Measurements from ENCODE around the gene ZNF358.

Gene ZNF358

GRCh38 chr19:7483720-7484201 lies 32.1 kb upstream of the ZNF358 start:
- Histone ChIP-seq H3K9me2 (ENCODE audit: low read depth, low read length) (no peaks in the 10 kb centered on the region), H3K79me2 (ENCODE audit: insufficient read depth, low read length) (no peaks in the 10 kb centered on the region), H3K9me3 (ENCODE audit: low read length) (no peaks in the 10 kb centered on the region), H3K36me3 (ENCODE audit: insufficient read depth, low read length) (no peaks in the 10 kb centered on the region), H3K9ac (ENCODE audit: low read length) (no peak overlapping the region), H3K4me2 (ENCODE audit: low read length) (no peak overlapping the region), H3K4me3 (ENCODE audit: low read depth, low read length, poor library complexity, severe bottlenecking) (no peak overlapping the region), H3F3A (ENCODE audit: insufficient read depth, low read length) (no peaks in the 10 kb centered on the region), H3K4me1 (ENCODE audit: insufficient read depth, low read length, severe bottlenecking) (peaks cover under 1% of the 10 kb centered on the region), H4K20me1 (ENCODE audit: insufficient read depth, low read length) (no peaks in the 10 kb centered on the region), H3K27me3 (ENCODE audit: insufficient read depth, low read length) (peaks cover 3% of the 10 kb centered on the region; the same call in 1 of the 2 replicates), H2AFZ (ENCODE audit: low read length) (no peak overlapping the region), H3K27ac (ENCODE audit: low read depth, low read length, poor library complexity, severe bottlenecking) (no peak overlapping the region)
- TF ChIP-seq EZH2 (IDR thresholded peaks at IDR 0.05; ENCODE audit: borderline replicate concordance, low read length), result no peak
- no peak for TF ChIP-seq CTCF (IDR thresholded peaks at IDR 0.05; ENCODE audit: low read length)

- H3K4me2 ChIP-seq (ENCODE audit: low read length), result no peak overlapping the region
- TF ChIP-seq CTCF (IDR thresholded peaks at IDR 0.05; ENCODE audit: low read length), result no peak
- TF ChIP-seq EZH2 (IDR thresholded peaks at IDR 0.05; ENCODE audit: borderline replicate concordance, low read length), result no peak
- H4K20me1 ChIP-seq (ENCODE audit: insufficient read depth, low read length), result no peaks in the 10 kb centered on the region
- no peak overlapping the region for H2AFZ ChIP-seq (ENCODE audit: low read length)
- H3K27ac ChIP-seq (ENCODE audit: low read depth, low read length, poor library complexity, severe bottlenecking), result no peak overlapping the region
- no peaks in the 10 kb centered on the region for H3K9me3 ChIP-seq (ENCODE audit: low read length)
- no peak overlapping the region for H3K9ac ChIP-seq (ENCODE audit: low read length)
- H3K4me3 ChIP-seq (ENCODE audit: low read depth, low read length, poor library complexity, severe bottlenecking), result no peak overlapping the region
- no peaks in the 10 kb centered on the region; the same call in 1 of the 2 replicates for H3K27me3 ChIP-seq (ENCODE audit: insufficient read depth, low read length)
- no peaks in the 10 kb centered on the region for H3K36me3 ChIP-seq (ENCODE audit: insufficient read depth, low read length)
- peaks cover 11% of the 10 kb centered on the region for H3K4me1 ChIP-seq (ENCODE audit: insufficient read depth, low read length, severe bottlenecking)
- H3K9me2 ChIP-seq (ENCODE audit: low read depth, low read length), result no peaks in the 10 kb centered on the region
- H3K79me2 ChIP-seq (ENCODE audit: insufficient read depth, low read length), result no peaks in the 10 kb centered on the region
- H3F3A ChIP-seq (ENCODE audit: insufficient read depth, low read length), result no peaks in the 10 kb centered on the region
Observed at GRCh38 chr19:7486923-7487322, 29.0 kb upstream of the ZNF358 start.

- H3K4me1 ChIP-seq (ENCODE audit: insufficient read depth, low read length, severe bottlenecking), result peaks cover 11% of the 10 kb centered on the region
- no peaks in the 10 kb centered on the region for H3K9me2 ChIP-seq (ENCODE audit: low read depth, low read length)
- no peaks in the 10 kb centered on the region for H3K9me3 ChIP-seq (ENCODE audit: low read length)
- no peak for TF ChIP-seq EZH2 (IDR thresholded peaks at IDR 0.05; ENCODE audit: borderline replicate concordance, low read length)
- no peak for TF ChIP-seq CTCF (IDR thresholded peaks at IDR 0.05; ENCODE audit: low read length)
- H4K20me1 ChIP-seq (ENCODE audit: insufficient read depth, low read length), result no peaks in the 10 kb centered on the region
- no peaks in the 10 kb centered on the region for H3K79me2 ChIP-seq (ENCODE audit: insufficient read depth, low read length)
- no peaks in the 10 kb centered on the region; the same call in 1 of the 2 replicates for H3K27me3 ChIP-seq (ENCODE audit: insufficient read depth, low read length)
- peak within 1 kb of the TSS; percentile 54 for H3K4me3 ChIP-seq (ENCODE audit: low read depth, low read length, poor library complexity, severe bottlenecking)
- peak within 1 kb of the TSS; percentile 68 for H3K4me2 ChIP-seq (ENCODE audit: low read length)
- H2AFZ ChIP-seq (ENCODE audit: low read length), result peak within 1 kb of the TSS; percentile 88
- no peak within 1 kb of the TSS for H3K27ac ChIP-seq (ENCODE audit: low read depth, low read length, poor library complexity, severe bottlenecking)
- H3K36me3 ChIP-seq (ENCODE audit: insufficient read depth, low read length), result no peaks in the 10 kb centered on the region
- peak within 1 kb of the TSS; percentile 49; the same call in 1 of the 2 replicates for H3K9ac ChIP-seq (ENCODE audit: low read length)
- H3F3A ChIP-seq (ENCODE audit: insufficient read depth, low read length), result no peaks in the 10 kb centered on the region
Observed at GRCh38 chr19:7488736-7489353, 27.1 kb upstream of the ZNF358 start, which contains the start of gene PEX11G. Gene PEX11G, minus strand, starts transcription at chr19:7489035. Its CDS starts 25 bp downstream, at chr19:7489010.
